GM23248 (cell line): ENCODE results near the gene TBATA.

Experiments
- EZH2 ChIP-seq: fragments of 200-600 bp; sonication (generic); IDR thresholded peaks from 2 replicates; pipeline ENCODE4 v1.6.1; 2018; ENCODE audit warnings: antibody characterized with exemption, mild to moderate bottlenecking; ENCODE audit not compliant: insufficient read depth, poor library complexity, severe bottlenecking
- EZH2phosphoT487 ChIP-seq: fragments of 200-600 bp; sonication (generic); IDR thresholded peaks from 2 replicates; pipeline ENCODE4 v1.6.1; 2018; ENCODE audit warnings: antibody characterized with exemption, moderate library complexity, mild to moderate bottlenecking, low read depth; ENCODE audit not compliant: insufficient read depth

GRCh38 chr10:70830164-70830563 is 45.0 kb upstream of the TBATA start:
- TF ChIP-seq EZH2 (no peak), EZH2phosphoT487 (no peak)
